GM15510 (cell line): ENCODE measurements around the gene APAF1.

Source experiments
- POLR2A ChIP-seq: IDR thresholded peaks from 3 replicates; pipeline ENCODE4 v1.6.1; 2011; ENCODE audit warnings: borderline replicate concordance; ENCODE audit not compliant: insufficient read length; ENCODE audit errors: extremely low read depth

The APAF1 gene

DNA sequence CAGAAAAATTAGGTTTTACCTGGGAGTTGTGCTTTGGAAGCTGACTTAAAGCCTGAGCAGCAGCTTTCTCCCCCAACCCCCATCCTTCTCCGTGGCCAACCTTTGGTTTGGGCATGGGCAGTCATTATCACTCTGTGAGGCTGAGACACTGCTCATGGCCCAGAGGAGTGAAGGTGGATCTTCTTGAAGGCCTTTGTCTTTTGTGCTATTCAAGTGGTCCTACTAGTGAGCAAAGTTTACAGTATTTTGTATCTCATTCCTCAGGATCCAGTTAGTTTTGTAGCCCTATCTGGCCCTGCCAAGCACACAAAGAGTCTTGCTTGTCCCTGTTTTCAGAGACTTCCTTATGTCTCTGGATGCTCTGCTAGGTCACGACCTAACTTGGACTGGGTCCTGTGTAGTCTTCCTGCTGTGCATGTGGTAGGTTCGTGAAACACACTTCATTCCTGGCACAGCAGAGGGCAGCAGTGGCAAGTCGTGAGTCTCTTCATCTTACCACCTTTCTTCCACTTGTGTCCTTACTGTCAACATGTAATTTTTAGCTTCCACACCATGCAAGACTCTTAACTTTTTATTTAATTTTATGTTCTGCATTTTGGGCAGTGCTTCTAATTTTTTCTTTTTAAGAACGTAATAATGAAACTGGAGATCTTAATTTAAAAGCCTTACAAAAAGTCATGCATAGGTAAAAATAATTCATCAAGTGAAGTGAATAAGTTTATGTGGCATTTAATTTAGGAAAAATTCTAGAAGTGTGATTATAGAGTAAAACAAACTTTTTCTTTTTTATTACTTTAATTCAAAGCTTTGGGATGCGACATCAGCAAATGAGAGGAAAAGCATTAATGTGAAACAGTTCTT lies 53.7 kb downstream of the APAF1 start:
- no peak for TF ChIP-seq POLR2A

- TF ChIP-seq POLR2A, result no peak
These were observed 54.5 kb downstream of the APAF1 start for GRCh38 chr12:98699586-98699985.

DNA sequence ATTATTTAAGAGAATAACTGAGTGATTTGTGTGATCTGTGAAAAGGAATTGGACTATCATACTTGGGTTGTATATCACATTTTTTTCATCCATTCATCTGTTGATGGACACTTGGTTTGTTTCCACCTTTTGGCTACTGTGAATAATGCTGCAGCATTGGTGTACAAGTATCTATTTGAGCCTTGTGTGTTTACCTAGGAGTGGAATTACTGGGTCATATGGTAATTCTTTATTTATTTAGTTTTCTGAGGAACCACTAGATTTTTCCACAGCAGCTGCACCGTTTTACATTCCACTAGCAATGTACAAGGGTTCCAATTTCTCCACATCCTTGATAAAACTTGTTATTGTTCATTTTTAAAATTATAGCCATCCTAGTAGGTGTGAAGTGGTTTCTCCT lies 56.1 kb downstream of the APAF1 start:
- TF ChIP-seq POLR2A, result no peak

DNA sequence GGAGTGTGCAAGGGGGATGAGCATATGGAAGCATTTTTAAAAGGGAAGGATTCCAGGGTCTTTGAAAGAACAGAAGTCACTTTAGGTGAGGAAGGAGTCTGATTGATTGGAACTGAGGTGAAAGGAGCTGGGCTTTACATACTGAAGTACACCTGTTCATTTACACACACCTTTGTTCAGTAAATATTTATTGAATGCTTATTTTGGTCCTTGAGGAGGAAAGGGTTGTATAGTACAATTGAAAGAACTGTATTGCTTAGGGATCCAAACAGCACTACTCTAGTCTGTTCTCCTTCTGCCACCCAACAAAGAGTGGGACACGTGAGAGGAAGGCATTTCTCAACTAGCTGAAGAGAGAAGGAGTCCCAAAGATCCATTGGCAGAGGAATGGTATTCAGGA lies 63.9 kb downstream of the APAF1 start:
- TF ChIP-seq POLR2A, result no peak

DNA sequence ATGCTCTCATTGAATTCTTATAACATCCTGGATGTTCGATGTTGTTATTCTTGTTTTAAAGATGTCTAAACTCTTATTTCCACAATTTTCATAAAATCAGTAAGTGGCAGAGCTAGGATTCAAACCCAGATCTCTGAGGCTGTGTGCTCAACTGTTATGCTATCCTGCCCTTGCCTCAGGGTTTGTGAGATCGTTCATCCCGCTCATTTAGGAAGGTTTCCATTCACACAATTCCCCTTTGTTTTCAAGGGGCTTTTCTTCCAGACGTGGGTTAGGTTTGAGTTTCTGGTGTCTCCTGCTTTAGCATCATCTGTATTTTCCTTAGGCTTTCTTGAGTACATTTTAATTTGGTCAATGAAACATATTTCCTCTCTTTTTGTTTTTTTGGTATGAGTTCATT lies 69.3 kb downstream of the APAF1 start:
- no peak for TF ChIP-seq POLR2A

GRCh38 chr12:98719515-98720504 lies 74.7 kb downstream of the APAF1 start:
- TF ChIP-seq POLR2A, result no peak

GRCh38 chr12:98721204-98721702 lies 76.2 kb downstream of the APAF1 start:
- TF ChIP-seq POLR2A, result no peak

GRCh38 chr12:98724384-98725155 lies 79.5 kb downstream of the APAF1 start:
- TF ChIP-seq POLR2A, result no peak

GRCh38 chr12:98725476-98726247 lies 80.6 kb downstream of the APAF1 start:
- TF ChIP-seq POLR2A, result no peak

DNA sequence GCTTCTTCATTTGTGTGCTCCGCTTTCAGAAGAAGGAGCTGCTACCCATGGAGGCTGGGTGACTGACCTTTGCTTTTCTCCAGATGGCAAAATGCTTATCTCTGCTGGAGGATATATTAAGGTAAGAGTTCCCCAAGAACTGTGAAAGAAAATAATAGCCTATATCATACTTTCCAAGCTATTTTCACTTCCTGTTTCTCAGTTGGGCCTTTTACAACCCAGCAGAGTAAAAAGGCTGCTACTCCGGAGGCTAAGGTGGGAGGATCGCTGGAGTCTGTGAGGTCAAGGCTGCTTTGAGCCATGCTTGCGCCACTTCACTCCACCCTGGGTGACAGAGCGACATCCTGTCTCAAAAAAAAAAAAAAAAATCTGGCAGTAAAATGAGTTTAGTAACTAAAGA lies 82.1 kb downstream of the APAF1 start:
- TF ChIP-seq POLR2A, result no peak

- TF ChIP-seq POLR2A, result no peak
These were observed 85.3 kb downstream of the APAF1 start for GRCh38 chr12:98730412-98730811.

- no peak for TF ChIP-seq POLR2A
These were observed 88.7 kb downstream of the APAF1 start for GRCh38 chr12:98733667-98734350.

DNA sequence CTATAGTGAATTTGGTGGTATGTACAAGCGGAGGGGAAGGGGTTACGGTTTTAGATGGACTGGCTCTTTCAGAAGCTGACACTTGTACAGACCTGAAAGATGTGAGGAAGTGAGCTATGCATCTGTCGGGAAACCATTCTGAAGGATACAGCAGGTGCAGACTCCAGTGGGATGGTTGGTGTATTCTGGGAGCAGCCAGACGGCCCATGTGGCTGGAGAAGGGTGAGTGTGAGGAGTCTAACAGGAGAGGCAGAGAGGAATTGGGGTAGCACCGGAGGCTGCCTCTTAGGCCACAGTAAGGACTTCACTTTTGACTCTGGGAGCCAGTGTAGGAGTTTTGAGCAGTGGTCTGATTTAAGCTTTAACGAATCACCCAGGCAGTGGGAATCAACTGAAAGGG lies 90.7 kb downstream of the APAF1 start:
- TF ChIP-seq POLR2A, result no peak
